Astrocyte of the spinal cord (primary cell): ENCODE results near the gene ELOVL2.

ENCODE experiments used
- DNase-seq: peaks from one replicate; pipeline ENCODE4 v3.0.0; 2011; ENCODE audit warnings: low read depth, low spot score
- H3K4me3 ChIP-seq: 2 replicates; pipeline ENCODE4 v1.5.1; 2011; ENCODE audit warnings: low read depth, mild to moderate bottlenecking, low read length, moderate library complexity
- CTCF ChIP-seq: IDR thresholded peaks from 2 replicates; pipeline ENCODE4 v1.5.1; 2012; ENCODE audit warnings: low read depth, mild to moderate bottlenecking, low read length, inconsistent platforms
- in situ Hi-C: cut with HindIII; loops from 2 replicates; pipeline ENCODE4 v1.10.0; 2017; ENCODE audit warnings: low sequenced_read_pairs

Gene ELOVL2

GRCh38 chr6:11058406-11058805 is 14.3 kb upstream of the ELOVL2 start:
- H3K4me3 ChIP-seq = no peak overlapping the region
- DNase-seq = no peak
- no peak for TF ChIP-seq CTCF
- in situ Hi-C loops = no loop called here

- DNase-seq = no peak
- H3K4me3 ChIP-seq = no peak overlapping the region
- in situ Hi-C loops = no loop called here
- TF ChIP-seq CTCF = no peak
Measured at GRCh38 chr6:11056871-11057270, 12.8 kb upstream of the ELOVL2 start.

- in situ Hi-C loops = no loop called here
- TF ChIP-seq CTCF = no peak
- no peak overlapping the region for H3K4me3 ChIP-seq
- DNase-seq = no peak
Measured at GRCh38 chr6:11055127-11055627, 11.1 kb upstream of the ELOVL2 start.

GRCh38 chr6:11054722-11055121 is 10.6 kb upstream of the ELOVL2 start:
- in situ Hi-C loops = no loop called here
- H3K4me3 ChIP-seq = no peak overlapping the region
- TF ChIP-seq CTCF = no peak
- DNase-seq = no peak

GRCh38 chr6:11053307-11053706 is 9.2 kb upstream of the ELOVL2 start:
- no peak for DNase-seq
- in situ Hi-C loops = no loop called here
- H3K4me3 ChIP-seq = no peak overlapping the region
- TF ChIP-seq CTCF = no peak

- in situ Hi-C loops = no loop called here
- H3K4me3 ChIP-seq = no peak overlapping the region
- TF ChIP-seq CTCF = no peak
- peak; percentile 23 for DNase-seq
Measured at GRCh38 chr6:11050731-11051130, 6.6 kb upstream of the ELOVL2 start.

GRCh38 chr6:11044712-11045167 is 635 bp upstream of the ELOVL2 start:
- no peak for DNase-seq
- H3K4me3 ChIP-seq = peak overlapping the region; percentile 46
- in situ Hi-C loops = no loop called here
- TF ChIP-seq CTCF = no peak
